CD14-positive monocyte (primary cell): ENCODE data around the gene PKHD1. TPM values are rescaled to one million over a fixed set of nuclear protein-coding genes. Genes with fewer than 3 reads are reported as not detected.

ENCODE experiments used
- DNase-seq, 3 donors: peaks; one replicate each; pipeline ENCODE4 v3.0.0-alpha.2; 2011 to 2022
- H2AFZ ChIP-seq: 2 replicates; pipeline ENCODE4 v1.6.0; 2012; ENCODE audit warnings: mild to moderate bottlenecking, low read depth, low read length, inconsistent platforms; ENCODE audit not compliant: insufficient read depth, poor library complexity, severe bottlenecking
- H3K27ac ChIP-seq, 2 donors: 1 replicate in 1 of 2; 2 replicates in 1 of 2; pipeline ENCODE4 v1.5.1; 2012 to 2013; ENCODE audit warnings: low read length in 2 of 2, control low read depth in 1 of 2, inconsistent platforms in 1 of 2, low read depth in 1 of 2, mild to moderate bottlenecking in 1 of 2
- H3K27me3 ChIP-seq, 2 donors: one replicate each; pipeline versions ENCODE4 v1.6.0 to v1.6.1; 2011 to 2013; ENCODE audit warnings: low read length in 2 of 2; ENCODE audit not compliant: control insufficient read depth in 2 of 2, insufficient read depth in 2 of 2
- H3K36me3 ChIP-seq, 2 donors: replicated peaks in 1 of 2; 1 replicate in 1 of 2; 2 replicates in 1 of 2; pipeline versions ENCODE4 v1.5.1 to v1.6.1; 2012 to 2013; ENCODE audit warnings: low read length in 2 of 2, control low read depth in 1 of 2, inconsistent platforms in 1 of 2, mild to moderate bottlenecking in 1 of 2; ENCODE audit not compliant: insufficient read depth in 2 of 2, control insufficient read depth in 1 of 2
- H3K4me1 ChIP-seq, 2 donors: 1 replicate in 1 of 2; 2 replicates in 1 of 2; pipeline versions ENCODE4 v1.5.1 to v1.6.1; 2012 to 2013; ENCODE audit warnings: low read length in 2 of 2, control low read depth in 1 of 2, inconsistent platforms in 1 of 2, mild to moderate bottlenecking in 1 of 2, moderate library complexity in 1 of 2; ENCODE audit not compliant: insufficient read depth in 2 of 2, control insufficient read depth in 1 of 2
- H3K4me2 ChIP-seq: replicated peaks from 2 replicates; pipeline ENCODE3; 2012; ENCODE audit warnings: low read length, moderate library complexity, mild to moderate bottlenecking; ENCODE audit not compliant: poor library complexity, severe bottlenecking; ENCODE audit errors: extremely low read depth
- H3K4me3 ChIP-seq, 3 experiments: fragments of 200-600 bp in 1 of 3; sonication (generic) in 1 of 3; replicated peaks in 1 of 3; 1 replicate in 2 of 3; 2 replicates in 1 of 3; pipeline ENCODE4 v1.5.1; 2011 to 2013; ENCODE audit warnings: low read length in 3 of 3, mild to moderate bottlenecking in 3 of 3, control low read depth in 2 of 3, low read depth in 2 of 3, inconsistent platforms in 1 of 3, moderate library complexity in 1 of 3
- H3K79me2 ChIP-seq: 2 replicates; pipeline ENCODE4 v1.6.0; 2012; ENCODE audit warnings: mild to moderate bottlenecking, control low read depth, inconsistent platforms, low read length, moderate library complexity; ENCODE audit not compliant: insufficient read depth
- H3K9ac ChIP-seq: 2 replicates; pipeline ENCODE4 v1.6.0; 2017; ENCODE audit warnings: low read length, mild to moderate bottlenecking; ENCODE audit not compliant: insufficient read depth, poor library complexity, severe bottlenecking
- H3K9me3 ChIP-seq, 2 donors: replicated peaks in 1 of 2; 1 replicate in 1 of 2; 2 replicates in 1 of 2; pipeline versions ENCODE4 v1.5.1 to v1.6.1; 2012 to 2013; ENCODE audit warnings: low read length in 2 of 2, control low read depth in 1 of 2; ENCODE audit not compliant: control insufficient read depth in 1 of 2, insufficient read depth in 1 of 2
- H4K20me1 ChIP-seq: 2 replicates; pipeline ENCODE4 v1.6.0; 2012; ENCODE audit warnings: mild to moderate bottlenecking, low read length, control low read depth, moderate library complexity; ENCODE audit not compliant: insufficient read depth
- H3K27ac Mint-ChIP-seq, 7 donors: one replicate each; pipeline ENCODE4 v1.8.0; 2020; ENCODE audit warnings: mild to moderate bottlenecking in 7 of 7, mixed read lengths in 7 of 7, moderate library complexity in 6 of 7, inconsistent platforms in 2 of 7
- H3K27me3 Mint-ChIP-seq, 3 donors: one replicate each; pipeline ENCODE4 v1.8.0; 2021 to 2022; ENCODE audit warnings: low read depth in 3 of 3, mild to moderate bottlenecking in 3 of 3, mixed read lengths in 3 of 3, moderate library complexity in 3 of 3, inconsistent platforms in 1 of 3
- H3K36me3 Mint-ChIP-seq, 2 donors: one replicate each; pipeline ENCODE4 v1.8.0; 2020; ENCODE audit warnings: mixed read lengths in 2 of 2, inconsistent platforms in 1 of 2, mild to moderate bottlenecking in 1 of 2
- H3K4me1 Mint-ChIP-seq: one replicate; pipeline ENCODE4 v1.8.0; 2020; ENCODE audit warnings: mild to moderate bottlenecking, mixed read lengths
- H3K4me3 Mint-ChIP-seq, 2 donors: one replicate each; pipeline ENCODE4 v1.8.0; 2020; ENCODE audit warnings: mild to moderate bottlenecking in 2 of 2, mixed read lengths in 2 of 2, moderate library complexity in 1 of 2
- H3K9me3 Mint-ChIP-seq, 7 donors: one replicate each; pipeline ENCODE4 v1.8.0; 2020 to 2022; ENCODE audit warnings: mixed read lengths in 7 of 7, mild to moderate bottlenecking in 6 of 7, moderate library complexity in 6 of 7, inconsistent platforms in 2 of 7
- CTCF ChIP-seq: fragments of 200-600 bp; IDR thresholded peaks from one replicate; pipeline ENCODE4 v1.8.0; 2022; ENCODE audit warnings: antibody characterized with exemption, mild to moderate bottlenecking
- WGBS: methylation state at CpG from one replicate; pipeline ENCODE4 v1.1.5; 2013; ENCODE audit warnings: missing lambda C conversion rate; ENCODE audit not compliant: insufficient coverage; 5-methylcytosine and 5-hydroxymethylcytosine counted together
- intact Hi-C, 2 donors: fragments of 100-400 bp; cut with micrococcal nuclease; formaldehyde crosslinking; loops; one replicate each; pipeline versions ENCODE4 v1.15.0 to v1.15.1; 2023
- polyA plus RNA-seq, 3 donors: library from polyadenylated mRNA; depleted of rRNA in 1 of 3; unstranded in 2 of 3; stranded (reverse) in 1 of 3; fragments of 300-500 nt in 2 of 3; fragments of >200 nt in 1 of 3; fragmentation: Illumina TruSeq in 2 of 3; gene quantifications; 1 replicate in 2 of 3; 2 replicates in 1 of 3; pipeline ENCODE4 v1.2.3, GENCODE V29; 2012 to 2021

The PKHD1 gene
- polyA plus RNA-seq, 3 donors = not detected

DNA sequence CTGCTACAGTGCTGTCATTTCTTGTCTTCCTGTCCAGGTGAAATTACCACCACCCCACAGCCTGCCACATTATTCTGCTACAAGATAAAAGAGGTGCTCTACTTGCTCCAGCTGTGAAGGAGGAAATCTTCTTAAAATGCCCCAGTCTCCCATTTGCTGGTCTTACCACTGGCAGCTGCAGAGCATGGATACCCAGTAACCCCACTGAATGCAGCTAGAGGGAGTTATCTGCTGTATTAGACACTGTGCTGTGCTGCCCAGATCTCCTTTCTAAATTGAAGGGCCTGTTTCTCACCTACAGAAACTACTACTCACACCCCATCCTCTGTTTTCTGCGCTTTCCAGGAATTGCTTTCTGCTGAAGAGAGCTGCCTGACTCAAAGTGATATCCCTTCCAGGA is 517.8 kb downstream of the PKHD1 start:
- H3K4me3 ChIP-seq = no peak overlapping the region
- DNase-seq = no peak
- no peaks in the 10 kb centered on the region for H3K4me1 ChIP-seq
- H3K79me2 ChIP-seq = no peaks in the 10 kb centered on the region
- H3K9ac ChIP-seq = no peak overlapping the region
- WGBS = 90% methylated on average over 1 of the region's 1 CpG
- intact Hi-C loops = no loop called here
- H3K36me3 ChIP-seq = no peaks in the 10 kb centered on the region
- TF ChIP-seq CTCF = no peak
- H3K27me3 ChIP-seq = no peaks in the 10 kb centered on the region
- no peak overlapping the region for H3K27ac ChIP-seq
- Mint-ChIP-seq H3K4me3 (no peak overlapping the region), H3K9me3 (peaks cover 0 to 2% (median 0%) of the 10 kb centered on the region in 7 donors), H3K27me3 (no peaks in the 10 kb centered on the region), H3K36me3 (no peaks in the 10 kb centered on the region), H3K27ac (no peak overlapping the region), H3K4me1 (no peaks in the 10 kb centered on the region)
- no peaks in the 10 kb centered on the region for H4K20me1 ChIP-seq
- no peaks in the 10 kb centered on the region for H3K9me3 ChIP-seq
- H3K4me2 ChIP-seq = no peak overlapping the region
- no peak overlapping the region for H2AFZ ChIP-seq

DNA sequence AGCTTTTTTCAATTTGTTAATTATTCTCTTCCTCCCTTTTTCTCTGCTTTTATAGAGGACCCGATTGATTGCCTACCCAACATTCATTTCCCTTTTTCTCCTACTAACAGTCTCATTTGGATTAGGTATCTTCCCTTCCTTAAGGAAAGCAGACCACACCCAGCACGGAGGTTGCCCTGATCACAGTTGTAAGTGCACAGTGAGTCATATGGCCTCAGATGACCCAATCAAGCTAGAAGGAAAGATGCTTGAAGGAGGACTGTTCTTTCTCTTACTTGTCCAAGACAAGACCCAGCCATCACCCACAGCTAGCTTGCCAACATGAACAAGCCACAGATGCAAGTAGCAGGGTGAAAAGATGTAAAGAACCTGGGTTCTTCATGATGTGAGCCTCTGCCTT is 518.6 kb downstream of the PKHD1 start:
- H4K20me1 ChIP-seq = no peaks in the 10 kb centered on the region
- no peaks in the 10 kb centered on the region for H3K36me3 ChIP-seq
- Mint-ChIP-seq H3K36me3 (no peaks in the 10 kb centered on the region), H3K9me3 (peaks cover 0 to 2% (median 0%) of the 10 kb centered on the region in 7 donors), H3K27ac (no peak overlapping the region), H3K4me3 (no peak overlapping the region), H3K4me1 (no peaks in the 10 kb centered on the region), H3K27me3 (no peaks in the 10 kb centered on the region)
- no peaks in the 10 kb centered on the region for H3K79me2 ChIP-seq
- H3K27me3 ChIP-seq = no peaks in the 10 kb centered on the region
- H3K4me2 ChIP-seq = no peak overlapping the region
- no peaks in the 10 kb centered on the region for H3K9me3 ChIP-seq
- DNase-seq = no peak
- intact Hi-C loops = no loop called here
- no peak overlapping the region for H2AFZ ChIP-seq
- H3K4me1 ChIP-seq = no peaks in the 10 kb centered on the region
- H3K9ac ChIP-seq = no peak overlapping the region
- no peak overlapping the region for H3K27ac ChIP-seq
- H3K4me3 ChIP-seq = no peak overlapping the region
- WGBS = 86% methylated on average over 1 of the region's 2 CpGs
- no peak for TF ChIP-seq CTCF
